ENCODE data around the gene CCNQ. TPM values are rescaled to one million over a fixed set of nuclear protein-coding genes. Genes with fewer than 3 reads are reported as not detected.
A peak's percentile ranks its signal among the peaks of the same experiment; 100 is the strongest.

CCNQ gene
- total RNA-seq, 2 experiments from 2014 or later: 13.4 to 15.1 TPM

GRCh38 chrX:153569475-153569874, 29.5 kb downstream of the CCNQ start:
- DNase-seq: no peak
- intact Hi-C loops (cut with micrococcal nuclease): no loop called here
- Mint-ChIP-seq H3K27ac (no peak overlapping the region), H3K9me3 (no peaks in the 10 kb centered on the region), H3K4me1 (ENCODE audit: low read depth) (peaks cover 3% of the 10 kb centered on the region), H3K4me3 (no peak overlapping the region), H3K27me3 (ENCODE audit: low read depth) (no peaks in the 10 kb centered on the region), H3K36me3 (ENCODE audit: low read depth) (no peaks in the 10 kb centered on the region)
- CTCF ChIA-PET: interaction anchor here (0.9 kb wide), 1 partner anchor 30 kb away, joined by 3 read pairs; no protein-coding TSS in a partner anchor

- intact Hi-C loops (cut with micrococcal nuclease): no loop called here
- no peak for DNase-seq
- no peaks in the 10 kb centered on the region for H3K27me3 Mint-ChIP-seq (ENCODE audit: low read depth)
- H3K4me3 Mint-ChIP-seq: no peak overlapping the region
- H3K27ac Mint-ChIP-seq: no peak overlapping the region
- H3K4me1 Mint-ChIP-seq (ENCODE audit: low read depth): peaks cover 3% of the 10 kb centered on the region
- CTCF ChIA-PET: interaction anchor here (0.9 to 1.0 kb wide), 2 partner anchors 14 to 29 kb away, joined by 3 read pairs; no protein-coding TSS in a partner anchor
- H3K9me3 Mint-ChIP-seq: no peaks in the 10 kb centered on the region
- no peaks in the 10 kb centered on the region for H3K36me3 Mint-ChIP-seq (ENCODE audit: low read depth)
Measured at GRCh38 chrX:153568451-153569011, 30.4 kb downstream of the CCNQ start.

GRCh38 chrX:153565996-153566580, 32.9 kb downstream of the CCNQ start:
- CTCF ChIA-PET: interaction anchor here (0.6 to 2.1 kb wide), 3 partner anchors 12 to 97 kb away, joined by 3 to 9 read pairs (median 3); no protein-coding TSS in a partner anchor
- Mint-ChIP-seq H3K4me1 (ENCODE audit: low read depth) (no peaks in the 10 kb centered on the region), H3K36me3 (ENCODE audit: low read depth) (no peaks in the 10 kb centered on the region), H3K4me3 (no peak overlapping the region), H3K27ac (no peak overlapping the region), H3K27me3 (ENCODE audit: low read depth) (no peaks in the 10 kb centered on the region), H3K9me3 (no peaks in the 10 kb centered on the region)
- intact Hi-C loops (cut with micrococcal nuclease): no loop called here
- DNase-seq: no peak

DNA sequence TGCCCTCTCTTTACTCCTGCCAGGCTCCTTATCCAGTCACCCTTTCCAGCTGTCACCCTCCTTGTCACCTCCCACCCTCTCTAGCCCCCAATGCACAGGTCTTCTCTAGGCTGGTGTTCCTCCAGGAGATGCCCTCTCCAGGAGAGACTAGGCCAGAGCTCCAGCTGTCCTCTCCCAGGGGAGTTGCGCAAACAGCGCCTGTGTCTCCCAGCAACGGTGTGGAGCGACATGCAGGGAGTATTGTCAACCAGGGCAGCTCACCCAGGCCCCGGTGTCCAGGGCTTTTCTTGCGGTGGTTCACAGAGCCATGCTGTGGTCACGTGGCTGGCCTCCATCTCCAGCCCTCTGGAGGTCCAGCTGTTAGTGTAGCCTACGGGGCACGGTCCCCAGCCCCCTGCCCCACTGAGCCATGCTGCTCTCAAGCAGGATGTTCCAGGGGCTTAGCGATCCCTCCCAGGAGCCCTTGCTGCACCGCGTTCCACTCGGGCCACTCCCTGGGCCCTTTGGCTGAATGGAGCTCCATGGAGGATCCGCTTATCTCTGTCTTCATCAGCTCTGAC, 34.8 kb downstream of the CCNQ start:
- no peak overlapping the region for H3K27ac Mint-ChIP-seq
- CTCF ChIA-PET: interaction anchor here (1.6 to 2.1 kb wide), 2 partner anchors 10 to 104 kb away, joined by 5 to 9 read pairs; no protein-coding TSS in a partner anchor
- no peak for DNase-seq
- H3K9me3 Mint-ChIP-seq: no peaks in the 10 kb centered on the region
- intact Hi-C loops (cut with micrococcal nuclease): no loop called here
- no peaks in the 10 kb centered on the region for H3K36me3 Mint-ChIP-seq (ENCODE audit: low read depth)
- no peaks in the 10 kb centered on the region for H3K4me1 Mint-ChIP-seq (ENCODE audit: low read depth)
- no peak overlapping the region for H3K4me3 Mint-ChIP-seq
- H3K27me3 Mint-ChIP-seq (ENCODE audit: low read depth): no peaks in the 10 kb centered on the region

DNA sequence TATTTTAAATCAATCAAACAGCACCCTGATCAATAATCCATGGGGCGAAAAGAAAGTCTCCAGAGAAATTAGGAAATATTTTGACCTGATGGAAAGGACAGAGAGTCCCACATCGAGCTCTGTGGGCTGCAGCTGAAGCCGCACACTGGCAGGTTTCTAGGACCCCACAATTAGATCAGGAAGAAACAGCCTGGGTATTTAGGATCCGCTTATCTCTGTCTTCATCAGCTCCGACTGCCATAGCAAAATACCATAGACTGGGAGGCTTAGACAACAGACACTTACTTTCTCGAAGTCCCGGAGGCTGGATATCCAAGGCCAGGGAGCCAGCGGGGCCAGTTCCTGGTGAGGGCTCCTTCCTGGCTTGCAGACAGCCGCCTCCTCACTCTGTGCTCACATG, 36.4 kb downstream of the CCNQ start:
- Mint-ChIP-seq H3K36me3 (ENCODE audit: low read depth) (no peaks in the 10 kb centered on the region), H3K4me1 (ENCODE audit: low read depth) (no peaks in the 10 kb centered on the region), H3K4me3 (no peak overlapping the region), H3K9me3 (no peaks in the 10 kb centered on the region), H3K27me3 (ENCODE audit: low read depth) (no peaks in the 10 kb centered on the region), H3K27ac (no peak overlapping the region)
- intact Hi-C loops (cut with micrococcal nuclease): no loop called here
- CTCF ChIA-PET: no interaction called here
- no peak for DNase-seq

DNA sequence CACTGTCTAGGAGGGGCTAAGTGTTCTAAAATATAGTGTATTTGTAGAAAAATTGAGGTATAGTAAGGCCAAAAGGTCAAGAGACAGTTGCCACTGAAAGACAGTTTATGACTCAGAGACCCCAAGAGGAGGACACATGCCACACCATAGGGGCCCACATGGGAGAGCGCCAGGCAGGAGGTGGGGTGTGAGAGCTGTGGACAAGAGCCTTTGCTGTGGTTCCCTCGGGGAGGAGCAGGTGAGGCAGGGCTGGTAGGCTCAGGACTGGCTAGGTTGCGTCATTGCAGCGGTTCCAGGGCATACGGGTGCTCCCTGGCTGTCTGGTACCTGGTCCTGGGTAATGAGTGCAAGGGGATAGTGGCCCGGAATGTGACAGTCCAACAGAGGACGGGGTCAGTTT, 37.6 kb downstream of the CCNQ start:
- CTCF ChIA-PET: no interaction called here
- Mint-ChIP-seq H3K27ac (no peak overlapping the region), H3K9me3 (no peaks in the 10 kb centered on the region), H3K4me1 (ENCODE audit: low read depth) (no peaks in the 10 kb centered on the region), H3K36me3 (ENCODE audit: low read depth) (no peaks in the 10 kb centered on the region), H3K4me3 (no peak overlapping the region), H3K27me3 (ENCODE audit: low read depth) (no peaks in the 10 kb centered on the region)
- DNase-seq: no peak
- intact Hi-C loops (cut with micrococcal nuclease): no loop called here

GRCh38 chrX:153560466-153560865, 38.5 kb downstream of the CCNQ start:
- intact Hi-C loops (cut with micrococcal nuclease): no loop called here
- H3K4me3 Mint-ChIP-seq: no peak overlapping the region
- no peaks in the 10 kb centered on the region for H3K4me1 Mint-ChIP-seq (ENCODE audit: low read depth)
- H3K27me3 Mint-ChIP-seq (ENCODE audit: low read depth): no peaks in the 10 kb centered on the region
- no peaks in the 10 kb centered on the region for H3K9me3 Mint-ChIP-seq
- H3K27ac Mint-ChIP-seq: no peak overlapping the region
- CTCF ChIA-PET: interaction anchor here (1.1 kb wide), 1 partner anchor 21 kb away, joined by 4 read pairs; no protein-coding TSS in a partner anchor
- no peaks in the 10 kb centered on the region for H3K36me3 Mint-ChIP-seq (ENCODE audit: low read depth)
- no peak for DNase-seq

- Mint-ChIP-seq H3K9me3 (no peaks in the 10 kb centered on the region), H3K4me1 (ENCODE audit: low read depth) (no peaks in the 10 kb centered on the region), H3K4me3 (no peak overlapping the region), H3K27me3 (ENCODE audit: low read depth) (no peaks in the 10 kb centered on the region), H3K27ac (no peak overlapping the region), H3K36me3 (ENCODE audit: low read depth) (no peaks in the 10 kb centered on the region)
- intact Hi-C loops (cut with micrococcal nuclease): loop anchor here (5.0 kb wide), 1 partner anchor 52 kb away; no protein-coding TSS in a partner anchor
- CTCF ChIA-PET: interaction anchor here (1.1 to 1.3 kb wide), 2 partner anchors 21 to 97 kb away, joined by 3 to 4 read pairs; no protein-coding TSS in a partner anchor
- DNase-seq: no peak
Measured at GRCh38 chrX:153560000-153560399, 38.9 kb downstream of the CCNQ start.

GRCh38 chrX:153557618-153558355, 41.2 kb downstream of the CCNQ start:
- CTCF ChIA-PET: no interaction called here
- H3K36me3 Mint-ChIP-seq (ENCODE audit: low read depth): no peaks in the 10 kb centered on the region
- H3K4me3 Mint-ChIP-seq: no peak overlapping the region
- H3K27me3 Mint-ChIP-seq (ENCODE audit: low read depth): no peaks in the 10 kb centered on the region
- no peaks in the 10 kb centered on the region for H3K4me1 Mint-ChIP-seq (ENCODE audit: low read depth)
- intact Hi-C loops (cut with micrococcal nuclease): loop anchor here (5.0 kb wide), 1 partner anchor 55 kb away; no protein-coding TSS in a partner anchor
- H3K27ac Mint-ChIP-seq: no peak overlapping the region
- no peak for DNase-seq
- no peaks in the 10 kb centered on the region for H3K9me3 Mint-ChIP-seq

- DNase-seq: no peak
- no peaks in the 10 kb centered on the region for H3K27me3 Mint-ChIP-seq (ENCODE audit: low read depth)
- H3K27ac Mint-ChIP-seq: no peak overlapping the region
- intact Hi-C loops (cut with micrococcal nuclease): loop anchor here (5.0 kb wide), 1 partner anchor 56 kb away; no protein-coding TSS in a partner anchor
- no peaks in the 10 kb centered on the region for H3K4me1 Mint-ChIP-seq (ENCODE audit: low read depth)
- CTCF ChIA-PET: no interaction called here
- H3K4me3 Mint-ChIP-seq: no peak overlapping the region
- H3K9me3 Mint-ChIP-seq: no peaks in the 10 kb centered on the region
- H3K36me3 Mint-ChIP-seq (ENCODE audit: low read depth): no peaks in the 10 kb centered on the region
Measured at GRCh38 chrX:153556767-153557166, 42.2 kb downstream of the CCNQ start.

DNA sequence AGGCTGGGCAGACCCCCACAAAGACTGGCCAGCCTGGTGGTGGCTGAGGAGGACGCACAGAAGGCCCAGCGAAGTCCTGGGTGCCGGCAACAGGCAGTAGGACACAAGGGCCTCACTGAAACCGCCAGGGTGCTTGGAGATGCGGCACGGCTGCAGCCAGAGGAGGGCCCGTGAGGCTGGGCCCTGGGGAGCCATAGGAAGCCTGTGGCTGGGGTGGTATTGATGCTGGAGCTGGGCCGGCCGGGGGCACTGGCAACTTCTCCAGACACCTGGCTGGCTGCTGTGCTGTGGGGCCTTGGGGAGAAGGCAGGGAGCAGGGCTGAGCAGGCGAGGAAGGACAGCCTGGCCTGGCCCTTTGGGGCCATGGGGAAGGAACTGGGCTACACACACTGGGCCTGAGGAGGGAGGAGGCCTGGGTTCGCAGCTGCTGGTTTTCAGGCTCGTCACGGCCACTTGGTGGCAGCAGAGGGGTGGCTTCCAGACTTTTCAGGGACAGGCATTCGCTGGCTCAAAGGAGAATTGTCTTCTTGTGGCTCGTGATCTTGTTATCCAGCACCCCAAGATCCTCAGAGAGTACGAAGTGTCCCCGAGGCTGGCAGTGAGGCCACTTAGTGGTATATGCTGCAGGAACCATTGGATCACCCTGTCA, 44.3 kb downstream of the CCNQ start:
- intact Hi-C loops (cut with micrococcal nuclease): loop anchor here (1.0 to 5.0 kb wide), 4 partner anchors 58 to 114 kb away; no protein-coding TSS in a partner anchor
- Mint-ChIP-seq H3K36me3 (ENCODE audit: low read depth) (no peaks in the 10 kb centered on the region), H3K4me1 (ENCODE audit: low read depth) (no peaks in the 10 kb centered on the region), H3K27ac (no peak overlapping the region), H3K4me3 (no peak overlapping the region), H3K27me3 (ENCODE audit: low read depth) (no peaks in the 10 kb centered on the region), H3K9me3 (no peaks in the 10 kb centered on the region)
- DNase-seq: peak; percentile 75
- CTCF ChIA-PET: interaction anchor here (0.7 to 3.2 kb wide), 11 partner anchors 10 to 113 kb away, joined by 3 to 16 read pairs (median 3); no protein-coding TSS in a partner anchor

DNA sequence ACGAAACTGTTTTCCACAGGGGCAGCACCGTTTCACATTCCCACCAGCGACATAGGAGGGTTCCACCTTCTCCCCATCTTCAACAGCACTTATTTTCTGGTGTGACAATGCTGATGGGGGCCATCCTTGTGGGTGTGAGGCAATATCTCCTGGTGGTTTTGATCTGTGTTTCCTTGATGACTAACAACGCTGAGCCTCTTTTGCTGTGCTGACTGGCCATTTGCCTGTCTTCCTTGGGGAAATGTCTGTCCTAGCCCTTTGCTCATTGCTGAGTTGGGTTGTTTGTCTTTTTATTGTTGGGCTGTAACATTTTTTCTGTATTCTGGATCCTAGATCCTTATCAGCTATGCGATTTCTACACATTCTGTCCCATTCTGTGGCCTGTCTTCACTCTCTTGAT, 47.8 kb downstream of the CCNQ start:
- Mint-ChIP-seq H3K36me3 (ENCODE audit: low read depth) (no peaks in the 10 kb centered on the region), H3K9me3 (no peaks in the 10 kb centered on the region), H3K4me1 (ENCODE audit: low read depth) (no peaks in the 10 kb centered on the region), H3K27ac (no peak overlapping the region), H3K4me3 (no peak overlapping the region), H3K27me3 (ENCODE audit: low read depth) (no peaks in the 10 kb centered on the region)
- intact Hi-C loops (cut with micrococcal nuclease): no loop called here
- CTCF ChIA-PET: interaction anchor here (1.3 kb wide), 1 partner anchor 117 kb away, joined by 4 read pairs; no protein-coding TSS in a partner anchor
- no peak for DNase-seq
